Calu3 (cell line): ENCODE measurements around the gene DLL3. TPM values are rescaled to one million over a fixed set of nuclear protein-coding genes. Genes with fewer than 3 reads are reported as not detected.

Experiments used
- BruUV-seq: library from RNA; stranded (reverse); fragments of 400-500 nt; replicated peaks from 2 replicates; lab custom pipeline; 2021; lab: Mats Ljungman, UMichigan
- CTCF ChIA-PET: fragments of 300-600 bp; sonication (Branson Sonifier 250); formaldehyde crosslinking; loops from one replicate; lab custom pipeline; 2022; ENCODE audit warnings: antibody characterized with exemption; lab: Charles Lee
- DNase-seq: peaks from one replicate; pipeline ENCODE4 v3.0.0; 2022
- H3K27ac Mint-ChIP-seq: one replicate; pipeline ENCODE4 v1.8.0; 2022; ENCODE audit warnings: mixed read lengths; ENCODE audit not compliant: unreplicated experiment
- H3K27me3 Mint-ChIP-seq: one replicate; pipeline ENCODE4 v1.8.0; 2022; ENCODE audit warnings: mixed read lengths; ENCODE audit not compliant: unreplicated experiment
- H3K36me3 Mint-ChIP-seq: one replicate; pipeline ENCODE4 v1.8.0; 2022; ENCODE audit warnings: mild to moderate bottlenecking, moderate library complexity, mixed read lengths; ENCODE audit not compliant: insufficient read depth, unreplicated experiment
- H3K4me1 Mint-ChIP-seq: one replicate; pipeline ENCODE4 v1.8.0; 2022; ENCODE audit warnings: mild to moderate bottlenecking, low read depth, mixed read lengths; ENCODE audit not compliant: unreplicated experiment
- H3K4me3 Mint-ChIP-seq: one replicate; pipeline ENCODE4 v1.8.0; 2022; ENCODE audit warnings: mild to moderate bottlenecking, low read depth, moderate library complexity, mixed read lengths; ENCODE audit not compliant: unreplicated experiment
- H3K9me3 Mint-ChIP-seq: one replicate; pipeline ENCODE4 v1.8.0; 2022; ENCODE audit warnings: low read depth, mixed read lengths; ENCODE audit not compliant: unreplicated experiment
- CTCF ChIP-seq: fragments of 200-600 bp; IDR thresholded peaks from one replicate; pipeline ENCODE4 v1.8.0; 2022; ENCODE audit warnings: antibody characterized with exemption; ENCODE audit not compliant: unreplicated experiment
- intact Hi-C: fragments of 100-400 bp; cut with micrococcal nuclease; formaldehyde crosslinking; loops from one replicate; pipeline ENCODE4 v1.10.0; 2022; ENCODE audit not compliant: unreplicated experiment
- total RNA-seq: library from RNA; stranded (reverse); gene quantifications from 2 replicates; pipeline ENCODE4 v1.2.3, GENCODE V29; 2022

Gene DLL3
- total RNA-seq, 1 experiment from 2014 or later, result 0.19 TPM

- no peak for TF ChIP-seq CTCF
- no peak overlapping the region for H3K4me3 Mint-ChIP-seq
- H3K36me3 Mint-ChIP-seq, result no peaks in the 10 kb centered on the region
- no TSS peak for BruUV-seq
- no peaks in the 10 kb centered on the region for H3K4me1 Mint-ChIP-seq
- H3K9me3 Mint-ChIP-seq, result no peaks in the 10 kb centered on the region
- no peak for DNase-seq
- H3K27me3 Mint-ChIP-seq, result no peaks in the 10 kb centered on the region
- CTCF ChIA-PET, result interaction anchor here (0.7 kb wide), 1 partner anchor 9 kb away, joined by 5 read pairs; no protein-coding TSS in a partner anchor
- H3K27ac Mint-ChIP-seq, result no peak overlapping the region
- intact Hi-C loops, result no loop called here
Measured at GRCh38 chr19:39524495-39524894, 25.7 kb downstream of the DLL3 start.

- CTCF ChIA-PET, result interaction anchor here (0.7 kb wide), 1 partner anchor 9 kb away, joined by 5 read pairs; no protein-coding TSS in a partner anchor
- Mint-ChIP-seq H3K27me3 (no peaks in the 10 kb centered on the region), H3K36me3 (no peaks in the 10 kb centered on the region), H3K4me1 (no peaks in the 10 kb centered on the region), H3K9me3 (no peaks in the 10 kb centered on the region), H3K4me3 (no peak overlapping the region), H3K27ac (no peak overlapping the region)
- no peak for DNase-seq
- no TSS peak for BruUV-seq
- intact Hi-C loops, result loop anchor here (5.0 kb wide), 1 partner anchor 373 kb away; no protein-coding TSS in a partner anchor
- TF ChIP-seq CTCF, result no peak
Measured at GRCh38 chr19:39525205-39525604, 26.5 kb downstream of the DLL3 start.

GRCh38 chr19:39531834-39532232, 33.1 kb downstream of the DLL3 start:
- H3K4me3 Mint-ChIP-seq, result peak overlapping the region; percentile 83
- H3K36me3 Mint-ChIP-seq, result peaks cover 16% of the 10 kb centered on the region
- no peak for DNase-seq
- peaks cover 9% of the 10 kb centered on the region for H3K27me3 Mint-ChIP-seq
- no peaks in the 10 kb centered on the region for H3K4me1 Mint-ChIP-seq
- no peak for TF ChIP-seq CTCF
- CTCF ChIA-PET, result interaction anchor here (0.7 to 2.6 kb wide), 6 partner anchors 13 to 134 kb away, joined by 3 to 21 read pairs (median 4); partner anchors contain the start of gene TIMM50
- no peaks in the 10 kb centered on the region for H3K9me3 Mint-ChIP-seq
- no peak overlapping the region for H3K27ac Mint-ChIP-seq
- intact Hi-C loops, result loop anchor here (1.0 to 5.0 kb wide), 4 partner anchors 35 to 140 kb away; partner anchors contain the start of genes DLL3, MED29 and PAF1
- no TSS peak for BruUV-seq

DNA sequence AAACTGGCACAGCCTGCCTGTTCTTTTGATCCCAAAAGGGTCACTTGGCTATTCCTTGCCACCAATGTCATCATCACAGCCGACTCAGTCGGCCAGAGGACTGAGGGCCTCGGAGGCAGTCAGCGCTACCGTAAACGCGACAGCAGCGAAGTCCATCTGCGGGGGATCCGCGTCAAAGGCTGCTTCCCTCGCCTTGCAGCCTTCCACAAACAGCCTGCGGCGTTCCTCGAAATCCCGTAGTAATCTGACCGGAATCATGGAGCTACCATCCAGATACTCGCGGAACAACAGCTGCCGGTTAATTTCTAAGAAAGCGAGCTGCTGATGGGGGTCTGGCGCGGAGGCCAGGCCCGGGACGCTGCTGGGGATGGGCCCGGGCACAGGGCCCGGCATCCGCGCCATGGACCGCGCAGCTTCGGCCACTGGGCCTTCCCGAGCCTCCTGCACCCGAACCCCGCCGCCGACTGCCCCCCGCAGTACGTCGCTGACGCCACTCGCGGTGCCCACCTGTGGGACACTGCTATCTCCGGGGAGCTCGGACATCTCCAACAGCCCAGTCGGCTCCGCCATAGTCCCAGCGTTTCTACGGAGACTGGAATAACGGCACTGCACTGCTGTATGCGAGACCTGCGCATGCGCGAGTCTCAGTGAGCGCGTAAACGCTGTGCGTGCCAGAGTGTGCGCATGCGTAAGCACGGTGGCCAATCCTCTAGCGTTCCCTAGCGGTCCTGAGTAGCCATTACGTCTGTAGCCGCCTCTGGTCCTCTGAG, 33.7 kb downstream of the DLL3 start, which contains the start of gene EID2B:
EID2B (minus strand) TSS at position 620 of the 770 bp plus-strand sequence; CDS start at position 570, 50 bp downstream.
- H3K4me1 Mint-ChIP-seq, result no peaks in the 10 kb centered on the region

More for the DNA sequence above, 33.7 kb downstream of the DLL3 start, which contains the start of gene EID2B:
- Mint-ChIP-seq H3K36me3 (peaks cover 16% of the 10 kb centered on the region), H3K9me3 (no peaks in the 10 kb centered on the region), H3K27me3 (peaks cover 9% of the 10 kb centered on the region), H3K27ac (no peak within 1 kb of the TSS), H3K4me3 (peak within 1 kb of the TSS; percentile 83)
- CTCF ChIA-PET, result interaction anchor here (0.5 to 2.6 kb wide), 9 partner anchors 14 to 1636 kb away, joined by 3 to 21 read pairs (median 4); partner anchors contain the start of gene TIMM50
- intact Hi-C loops, result loop anchor here (1.0 to 5.0 kb wide), 4 partner anchors 35 to 140 kb away; partner anchors contain the start of genes DLL3, MED29 and PAF1
- TSS peak; percentile 36 for BruUV-seq
- DNase-seq, result peak; percentile 96
- peak; percentile 98 for TF ChIP-seq CTCF
